HG02588 (cell line): ENCODE results near the gene FAM118B.
A peak's percentile ranks its signal among the peaks of the same experiment; 100 is the strongest.

Experiments
- ATAC-seq: cut with Tn5 transposase; IDR thresholded peaks from one replicate; pipeline ENCODE4 v1.9.1; 2021; ENCODE audit warnings: mild to moderate bottlenecking, moderate library complexity; ENCODE audit not compliant: unreplicated experiment

FAM118B gene

GRCh38 chr11:126211236-126212088, at the start of gene FAM118B, which contains the start of gene RPUSD4:
TSS of gene FAM118B (plus strand) at chr11:126211782. CDS start at chr11:126235002, 23,220 bp downstream.
TSS of gene RPUSD4 (minus strand) at chr11:126211650. CDS start at chr11:126211638, 12 bp downstream.
- peak; percentile 95 for ATAC-seq

DNA sequence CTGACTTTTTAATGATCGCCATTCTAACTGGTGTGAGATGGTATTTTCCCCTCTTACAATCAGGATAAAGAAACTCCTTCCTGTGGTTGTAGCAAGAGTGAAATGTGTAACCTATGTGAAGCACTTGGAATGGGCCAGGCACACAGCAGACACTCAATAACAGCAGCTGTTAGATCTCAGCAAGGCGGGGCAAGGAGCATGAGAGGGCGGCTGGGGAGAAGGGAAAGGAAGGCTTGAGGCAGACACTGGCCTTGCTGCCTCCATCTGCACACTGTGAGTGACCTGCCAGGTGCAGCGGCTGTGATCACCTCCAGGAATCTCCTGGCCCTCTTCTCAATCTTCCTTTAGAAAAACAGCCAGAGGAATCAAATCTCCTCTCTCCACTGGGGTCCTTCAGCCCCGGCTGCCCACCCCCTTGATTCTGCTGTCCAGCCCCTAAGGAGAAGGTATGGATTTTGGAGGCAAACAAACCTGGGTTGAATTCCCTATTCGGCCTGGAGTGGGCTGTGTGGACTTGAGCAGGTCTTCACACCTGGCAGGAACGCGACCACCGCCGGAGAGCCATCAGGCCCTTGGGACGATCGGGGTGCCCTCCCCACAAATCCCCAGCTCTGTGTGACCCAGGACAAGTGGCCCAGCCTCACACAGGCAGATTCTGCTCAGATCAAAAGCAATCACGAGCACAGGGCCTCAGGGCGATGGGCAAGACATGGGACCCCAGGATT, 49.1 kb upstream of the FAM118B start:
- ATAC-seq = no peak

DNA sequence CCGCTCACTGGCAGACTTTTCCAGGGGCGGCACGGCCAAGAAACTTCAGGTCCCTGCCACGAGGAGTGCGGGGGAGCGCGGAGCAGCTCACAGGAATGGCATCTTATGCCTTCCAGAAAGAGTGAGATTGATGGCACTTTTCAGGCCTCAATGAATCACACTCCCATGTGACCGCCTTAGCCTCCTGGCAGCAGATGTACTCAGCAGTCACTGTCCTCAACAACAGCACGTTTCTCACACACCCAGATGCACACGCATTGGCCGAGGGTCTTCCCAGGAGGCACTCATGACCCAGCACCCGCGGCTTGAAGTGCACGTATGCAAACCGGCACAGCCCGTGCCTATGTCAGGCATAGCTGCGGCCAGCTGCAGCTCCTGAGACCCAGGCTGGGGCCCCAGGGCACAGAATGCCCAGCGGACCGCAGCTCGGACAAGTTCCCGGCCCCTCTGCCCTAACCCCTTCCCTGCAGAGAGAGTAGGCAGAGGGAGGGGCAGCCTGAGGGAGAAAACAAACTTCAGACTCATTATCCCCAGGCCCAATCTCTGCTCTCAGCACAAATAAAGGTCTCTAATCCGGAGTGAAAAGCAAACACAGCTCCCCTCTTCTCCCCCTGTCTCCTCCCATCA, 48.4 kb upstream of the FAM118B start:
- ATAC-seq = no peak

GRCh38 chr11:126163779-126164178, 47.8 kb upstream of the FAM118B start:
- no peak for ATAC-seq

DNA sequence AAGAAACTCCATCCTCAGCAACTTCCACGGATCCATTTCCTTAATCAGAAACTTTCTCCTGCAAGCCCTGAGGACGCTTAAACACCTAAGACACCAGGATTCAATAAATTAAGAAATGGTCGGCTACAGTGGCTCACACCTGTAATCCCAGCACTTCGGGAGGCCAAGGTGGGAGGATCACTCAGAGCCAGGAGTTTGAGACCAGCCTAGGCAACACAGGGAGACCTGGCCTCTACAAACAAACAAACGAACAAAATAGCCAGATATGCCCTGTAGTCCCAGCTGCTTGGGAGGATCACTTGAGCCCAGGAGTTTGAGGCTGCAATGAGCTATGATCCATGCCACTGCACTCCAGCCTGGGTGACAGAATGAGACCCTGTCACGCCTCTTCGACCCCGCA, 46.8 kb upstream of the FAM118B start:
- no peak for ATAC-seq

GRCh38 chr11:126165311-126165720, 46.3 kb upstream of the FAM118B start:
- no peak for ATAC-seq

DNA sequence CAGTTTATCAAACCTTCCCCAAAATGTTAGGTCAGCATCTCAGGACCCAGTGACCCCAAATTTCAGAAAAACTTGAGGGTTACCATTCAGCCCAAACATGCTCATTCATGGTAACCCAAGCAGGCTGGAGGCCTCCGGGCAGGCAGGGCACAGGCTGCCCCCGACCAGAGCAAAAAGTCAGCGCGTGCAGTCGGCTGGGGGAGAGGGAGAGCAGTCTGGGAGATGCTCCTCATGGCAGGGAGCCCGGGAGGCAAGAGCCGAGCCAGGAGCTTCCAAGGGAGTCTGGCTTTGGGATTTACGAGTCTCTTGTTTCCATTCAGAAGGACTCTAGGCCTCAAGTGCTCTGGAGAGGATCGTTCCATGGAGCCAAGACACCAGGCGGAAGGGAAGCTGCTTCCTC, 45.8 kb upstream of the FAM118B start:
- no peak for ATAC-seq

- no peak for ATAC-seq
Measured at GRCh38 chr11:126166413-126166812, 45.2 kb upstream of the FAM118B start.

DNA sequence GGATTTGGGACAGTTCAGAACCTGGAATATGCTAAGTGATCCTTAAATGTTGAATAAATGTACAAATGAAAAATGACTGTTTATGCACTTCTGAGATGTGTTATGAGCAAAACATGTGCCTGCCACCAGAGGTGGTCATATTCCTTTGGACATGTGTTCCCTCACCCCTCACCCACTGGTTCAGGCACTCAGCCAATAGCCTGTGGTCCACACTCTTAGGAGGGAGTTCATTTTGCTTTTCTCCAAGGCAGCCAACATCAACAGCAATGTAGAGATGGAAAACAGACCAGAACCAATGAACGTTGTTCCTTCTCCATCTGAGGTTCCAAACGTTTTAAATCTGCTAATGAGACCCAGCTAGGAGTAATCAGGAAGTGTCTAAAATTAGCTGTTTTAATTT, 44.1 kb upstream of the FAM118B start:
- no peak for ATAC-seq

DNA sequence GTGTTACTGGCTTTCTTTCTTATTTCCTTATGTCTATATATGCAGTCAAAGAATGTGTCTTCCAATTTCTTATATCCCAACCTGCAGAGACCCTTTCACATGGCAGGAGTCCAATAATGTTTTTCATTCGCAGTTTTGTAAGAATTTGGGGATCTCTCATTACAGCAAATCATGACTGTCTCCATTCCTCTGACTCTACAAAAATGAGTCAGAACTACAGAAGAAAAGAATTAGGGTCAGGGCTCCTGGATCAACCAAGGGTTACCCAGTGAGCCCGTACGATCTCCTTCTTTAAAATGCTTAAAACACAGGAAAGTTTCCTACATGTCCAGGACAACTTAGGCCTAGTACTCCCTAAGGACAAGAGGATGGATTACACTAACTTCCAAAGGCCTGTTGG, 42.3 kb upstream of the FAM118B start:
- no peak for ATAC-seq

- no peak for ATAC-seq
Measured at GRCh38 chr11:126172596-126173038, 39.0 kb upstream of the FAM118B start.

- no peak for ATAC-seq
Measured at GRCh38 chr11:126173257-126173656, 38.3 kb upstream of the FAM118B start.

- no peak for ATAC-seq
Measured at GRCh38 chr11:126174816-126175215, 36.8 kb upstream of the FAM118B start.

DNA sequence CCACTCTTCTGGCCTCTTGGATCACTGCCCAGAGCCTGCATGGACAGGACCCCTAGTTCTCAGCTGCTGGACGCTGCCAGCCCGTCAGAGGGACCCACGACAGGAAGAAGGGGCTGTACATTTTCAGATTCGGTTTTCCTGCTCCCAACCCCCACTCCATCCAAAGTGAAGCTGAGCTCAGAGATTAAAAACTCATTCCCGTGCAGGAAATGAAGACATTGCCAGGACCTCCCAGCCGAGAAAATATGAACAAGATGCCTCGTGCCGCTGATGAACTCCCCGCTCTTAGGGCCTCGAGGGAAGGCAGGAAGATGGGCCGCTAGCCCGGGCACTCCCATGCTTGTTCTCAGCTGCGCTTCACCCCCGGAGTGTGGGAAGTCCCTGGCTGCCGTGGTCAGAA, 36.2 kb upstream of the FAM118B start:
- ATAC-seq = no peak

DNA sequence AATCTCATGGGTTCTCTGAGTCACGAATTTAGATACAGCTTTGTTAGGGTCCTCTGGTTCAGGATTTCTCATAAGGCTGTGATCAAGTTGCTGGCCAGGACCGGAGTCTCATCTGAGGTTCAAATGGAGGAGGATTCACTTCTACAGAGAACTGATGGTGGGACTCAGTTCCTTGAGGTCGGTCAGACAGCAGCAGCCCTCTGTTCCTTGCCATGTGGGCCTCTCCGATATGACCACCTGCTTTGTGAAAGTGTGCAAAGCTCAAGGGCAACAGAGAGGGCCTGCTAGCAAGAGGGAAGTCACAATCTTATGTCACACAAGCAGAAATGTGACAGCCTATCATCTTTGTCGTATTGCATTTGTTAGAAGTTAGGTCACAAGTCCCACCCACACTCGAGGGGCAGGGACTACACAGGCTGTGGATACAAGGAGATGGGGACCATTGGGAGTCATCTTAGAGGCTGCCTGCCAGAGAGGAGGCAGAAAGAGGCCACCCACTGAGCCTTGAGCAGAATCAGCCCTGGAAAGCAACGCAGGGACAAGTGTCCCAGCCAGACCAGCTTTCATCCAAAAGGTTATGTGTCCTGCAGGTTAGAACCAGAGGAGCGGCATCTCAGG, 34.6 kb upstream of the FAM118B start:
- no peak for ATAC-seq

DNA sequence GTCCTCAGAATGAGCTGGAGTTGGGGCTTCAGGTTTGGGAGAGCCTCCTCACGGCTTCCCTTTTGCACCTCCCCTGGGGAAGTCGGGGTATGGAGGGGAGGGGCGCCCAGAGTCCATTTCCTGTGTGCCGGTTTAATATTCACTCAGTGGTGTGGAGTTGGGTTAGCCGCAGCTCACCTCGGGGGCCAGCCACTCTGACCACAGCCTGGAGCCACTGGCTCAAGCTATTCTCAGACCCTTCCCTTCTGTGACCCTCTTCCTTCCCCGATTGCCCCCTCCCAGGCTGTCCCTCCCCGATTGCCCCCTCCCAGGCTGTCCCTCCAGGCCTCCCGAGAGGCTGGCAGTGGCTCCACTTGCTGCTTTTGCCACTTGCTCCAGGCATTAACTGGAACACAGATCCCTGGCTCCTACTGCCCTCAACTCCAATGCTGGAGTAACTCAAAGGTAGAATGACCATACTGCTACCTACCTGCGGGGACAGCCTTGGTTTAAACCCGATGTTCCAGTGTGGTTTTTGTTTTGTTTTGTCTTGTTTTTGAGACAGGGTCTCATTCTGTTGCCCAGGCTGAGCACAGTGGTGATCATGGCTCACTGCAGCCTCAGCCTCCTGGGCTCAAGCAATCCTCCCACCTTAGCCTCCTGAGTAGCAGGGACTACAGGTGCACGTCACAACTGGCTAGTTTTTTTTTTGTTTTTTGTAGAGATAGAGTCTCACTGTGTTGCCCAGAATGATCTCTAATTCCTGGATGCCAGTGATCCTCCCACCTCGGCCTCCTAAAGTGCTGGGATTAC, 29.4 kb upstream of the FAM118B start:
- no peak for ATAC-seq

GRCh38 chr11:126182787-126183445, 28.7 kb upstream of the FAM118B start:
- ATAC-seq = no peak

- no peak for ATAC-seq
Measured at GRCh38 chr11:126185259-126186024, 26.1 kb upstream of the FAM118B start.
